Muscle of back (tissue), 11 donors: ENCODE measurements around the gene C1QTNF2. TPM values are rescaled to one million over a fixed set of nuclear protein-coding genes. Genes with fewer than 3 reads are reported as not detected.
A peak's percentile ranks its signal among the peaks of the same experiment; 100 is the strongest.
"Not testable (repeated sequence)": the region's sequence is repeated elsewhere in the genome, so short reads cannot be mapped to it uniquely, and the experiment has no call there.

ENCODE experiments used
- DNase-seq, 3 donors: peaks; one replicate each; pipeline versions ENCODE4 v3.0.0 to v3.0.0-alpha.2; 2013
- polyA plus RNA-seq, 10 donors: library from polyadenylated mRNA; unstranded; fragments of 120-200 nt; gene quantifications; one replicate each; pipeline ENCODE4 v1.2.1, GENCODE V29; 2013; ENCODE audit not compliant: insufficient read length in 10 of 10

The C1QTNF2 gene
- polyA plus RNA-seq, 10 donors: 17.6 to 44.1 (median 21.9) TPM

- DNase-seq: no peak
Measured at GRCh38 chr5:160349249-160349934, 21.0 kb downstream of the C1QTNF2 start.

GRCh38 chr5:160348080-160348479 is 22.3 kb downstream of the C1QTNF2 start:
- DNase-seq: no peak

GRCh38 chr5:160347448-160347847 is 23.0 kb downstream of the C1QTNF2 start:
- DNase-seq: peak; percentile 63 to 90 (median 84)

- DNase-seq: no peak
Measured at GRCh38 chr5:160342413-160342941, 27.9 kb downstream of the C1QTNF2 start.

GRCh38 chr5:160341309-160341870 is 29.0 kb downstream of the C1QTNF2 start:
- DNase-seq: no peak

- not testable (repeated sequence) for DNase-seq
Measured at GRCh38 chr5:160340513-160340912, 29.9 kb downstream of the C1QTNF2 start.

GRCh38 chr5:160339406-160340130 is 30.9 kb downstream of the C1QTNF2 start:
- DNase-seq: no peak

- DNase-seq: not testable (repeated sequence)
Measured at GRCh38 chr5:160334716-160335115, 35.7 kb downstream of the C1QTNF2 start.

GRCh38 chr5:160333721-160334120 is 36.7 kb downstream of the C1QTNF2 start:
- DNase-seq: no peak

- no peak for DNase-seq
Measured at GRCh38 chr5:160330212-160330611, 40.2 kb downstream of the C1QTNF2 start.

GRCh38 chr5:160327818-160328217 is 42.6 kb downstream of the C1QTNF2 start:
- no peak for DNase-seq

GRCh38 chr5:160326981-160327380 is 43.4 kb downstream of the C1QTNF2 start:
- no peak for DNase-seq

- DNase-seq: no peak
Measured at GRCh38 chr5:160325716-160326115, 44.7 kb downstream of the C1QTNF2 start.

- no peak for DNase-seq
Measured at GRCh38 chr5:160324886-160325285, 45.5 kb downstream of the C1QTNF2 start.

- DNase-seq: no peak
Measured at GRCh38 chr5:160318409-160318808, 52.0 kb downstream of the C1QTNF2 start.

- DNase-seq: no peak
Measured at GRCh38 chr5:160317434-160317833, 53.0 kb downstream of the C1QTNF2 start.

GRCh38 chr5:160315968-160316367 is 54.5 kb downstream of the C1QTNF2 start:
- no peak for DNase-seq

- no peak for DNase-seq
Measured at GRCh38 chr5:160312960-160313727, 57.3 kb downstream of the C1QTNF2 start.

- DNase-seq: peak; percentile 54 to 78 (median 55)
Measured at GRCh38 chr5:160312134-160312959, 58.1 kb downstream of the C1QTNF2 start, which contains the start of gene CCNJL. TSS of gene CCNJL (minus strand) at chr5:160312564. CDS start at chr5:160311923, 641 bp downstream.

- peak in 1 of 3 donors; percentile 10 for DNase-seq
Measured at GRCh38 chr5:160311491-160312133, 58.8 kb downstream of the C1QTNF2 start.
